MM.1S (cell line): ENCODE data around the gene THSD7B.

Experiments used
- DNase-seq: peaks from one replicate; pipeline ENCODE4 v3.0.0-alpha.2; 2015
- H2AFZ ChIP-seq: fragments of 300-600 bp; sonication (generic); 2 replicates; pipeline ENCODE4 v1.6.0; 2016; ENCODE audit warnings: antibody characterized with exemption, low read length
- H3F3A ChIP-seq: fragments of 300-600 bp; sonication (generic); 2 replicates; pipeline ENCODE4 v1.6.1; 2016; ENCODE audit warnings: mild to moderate bottlenecking, antibody characterized with exemption, low read length, moderate library complexity, mixed read lengths; ENCODE audit not compliant: insufficient read depth
- H3K27ac ChIP-seq: fragments of 300-600 bp; sonication (generic); 2 replicates; pipeline ENCODE4 v1.5.1; 2016; ENCODE audit warnings: mild to moderate bottlenecking, low read length
- H3K27me3 ChIP-seq: fragments of 300-600 bp; sonication (generic); replicated peaks from 2 replicates; pipeline ENCODE4 v1.6.0; 2016; ENCODE audit warnings: low read length; ENCODE audit not compliant: insufficient read depth
- H3K36me3 ChIP-seq: fragments of 300-600 bp; sonication (generic); replicated peaks from 2 replicates; pipeline ENCODE4 v1.6.1; 2016; ENCODE audit warnings: mild to moderate bottlenecking, low read length, mixed read lengths; ENCODE audit not compliant: insufficient read depth
- H3K4me1 ChIP-seq: fragments of 300-600 bp; sonication (generic); 2 replicates; pipeline ENCODE4 v1.6.1; 2016; ENCODE audit warnings: low read length, mixed read lengths
- H3K4me2 ChIP-seq: fragments of 300-600 bp; sonication (generic); 2 replicates; pipeline ENCODE4 v1.6.0; 2016; ENCODE audit warnings: low read depth, low read length
- H3K4me3 ChIP-seq: fragments of 300-600 bp; sonication (generic); 2 replicates; pipeline ENCODE4 v1.5.1; 2016; ENCODE audit warnings: low read length, mixed read lengths
- H3K79me2 ChIP-seq: fragments of 300-600 bp; sonication (generic); 2 replicates; pipeline ENCODE4 v1.6.1; 2016; ENCODE audit warnings: mixed run types, low read length, mixed read lengths
- H3K9ac ChIP-seq: fragments of 300-600 bp; sonication (generic); 2 replicates; pipeline ENCODE4 v1.6.1; 2016; ENCODE audit warnings: low read length, mixed read lengths
- H3K9me2 ChIP-seq: fragments of 300-600 bp; sonication (generic); replicated peaks from 2 replicates; pipeline ENCODE4 v1.6.1; 2016; ENCODE audit warnings: mild to moderate bottlenecking, low read length, mixed read lengths; ENCODE audit not compliant: insufficient read depth
- H3K9me3 ChIP-seq: fragments of 300-600 bp; sonication (generic); replicated peaks from 2 replicates; pipeline ENCODE4 v1.6.1; 2016; ENCODE audit warnings: mild to moderate bottlenecking, low read length, mixed read lengths; ENCODE audit not compliant: insufficient read depth
- H4K20me1 ChIP-seq: fragments of 300-600 bp; sonication (generic); 2 replicates; pipeline ENCODE4 v1.6.1; 2016; ENCODE audit warnings: mild to moderate bottlenecking, low read length, moderate library complexity, mixed read lengths; ENCODE audit not compliant: insufficient read depth
- CTCF ChIP-seq: fragments of 300-600 bp; sonication (generic); IDR thresholded peaks from 2 replicates; pipeline ENCODE4 v1.5.1; 2016; ENCODE audit warnings: antibody characterized with exemption, low read length, mixed read lengths
- EZH2 ChIP-seq: fragments of 300-600 bp; sonication (generic); optimal IDR thresholded peaks from 2 replicates; pipeline ENCODE3; 2017; ENCODE audit warnings: low read depth, mild to moderate bottlenecking, antibody characterized with exemption, low read length, mixed read lengths
- EZH2phosphoT487 ChIP-seq: fragments of 300-600 bp; sonication (generic); IDR thresholded peaks from 2 replicates; pipeline ENCODE4 v1.6.1; 2018; ENCODE audit warnings: antibody characterized with exemption, low read length

The THSD7B gene

DNA sequence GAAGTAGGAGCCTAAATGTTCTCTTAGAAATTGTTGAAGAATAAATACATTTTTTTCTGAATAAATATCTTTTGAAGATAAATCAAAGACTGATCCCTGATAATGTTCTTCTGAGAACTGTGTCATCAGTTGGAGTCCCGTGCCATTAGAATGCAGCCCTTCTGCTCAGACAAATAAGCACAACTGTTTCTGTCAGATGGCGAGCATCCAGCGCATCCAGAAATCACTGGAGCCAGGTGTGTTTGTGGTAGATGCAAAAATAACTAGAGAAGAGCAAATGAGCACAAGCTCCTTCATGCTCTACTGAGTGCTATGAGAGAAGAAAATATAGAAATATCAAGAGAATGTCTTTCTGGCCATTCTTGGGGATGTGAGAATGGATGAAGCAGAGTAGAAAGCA lies 573.7 kb downstream of the THSD7B start:
- no peak for DNase-seq
- peaks cover 4% of the 10 kb centered on the region; the same call in 1 of the 2 replicates for H3K4me1 ChIP-seq
- H3K9me3 ChIP-seq = no peaks in the 10 kb centered on the region
- H4K20me1 ChIP-seq = no peaks in the 10 kb centered on the region
- no peaks in the 10 kb centered on the region for H3K36me3 ChIP-seq
- H2AFZ ChIP-seq = no peak overlapping the region
- no peak overlapping the region for H3K4me2 ChIP-seq
- no peak overlapping the region for H3K27ac ChIP-seq
- no peak overlapping the region for H3K9ac ChIP-seq
- no peak overlapping the region for H3K4me3 ChIP-seq
- H3K79me2 ChIP-seq = no peaks in the 10 kb centered on the region
- no peaks in the 10 kb centered on the region; the same call in 1 of the 2 replicates for H3F3A ChIP-seq
- no peaks in the 10 kb centered on the region for H3K27me3 ChIP-seq
- TF ChIP-seq EZH2 (no peak), CTCF (no peak), EZH2phosphoT487 (no peak)
- H3K9me2 ChIP-seq = no peaks in the 10 kb centered on the region

GRCh38 chr2:137345994-137346393 lies 580.6 kb downstream of the THSD7B start:
- Histone ChIP-seq H4K20me1 (no peaks in the 10 kb centered on the region), H3K27ac (no peak overlapping the region), H3K4me1 (no peaks in the 10 kb centered on the region), H3K36me3 (no peaks in the 10 kb centered on the region), H3K79me2 (no peaks in the 10 kb centered on the region), H3K4me2 (no peak overlapping the region), H3F3A (no peaks in the 10 kb centered on the region), H3K9ac (no peak overlapping the region), H3K27me3 (no peaks in the 10 kb centered on the region), H3K4me3 (no peak overlapping the region), H3K9me3 (no peaks in the 10 kb centered on the region), H3K9me2 (no peaks in the 10 kb centered on the region), H2AFZ (no peak overlapping the region)
- no peak for DNase-seq
- TF ChIP-seq EZH2phosphoT487 (no peak), EZH2 (no peak), CTCF (no peak)

DNA sequence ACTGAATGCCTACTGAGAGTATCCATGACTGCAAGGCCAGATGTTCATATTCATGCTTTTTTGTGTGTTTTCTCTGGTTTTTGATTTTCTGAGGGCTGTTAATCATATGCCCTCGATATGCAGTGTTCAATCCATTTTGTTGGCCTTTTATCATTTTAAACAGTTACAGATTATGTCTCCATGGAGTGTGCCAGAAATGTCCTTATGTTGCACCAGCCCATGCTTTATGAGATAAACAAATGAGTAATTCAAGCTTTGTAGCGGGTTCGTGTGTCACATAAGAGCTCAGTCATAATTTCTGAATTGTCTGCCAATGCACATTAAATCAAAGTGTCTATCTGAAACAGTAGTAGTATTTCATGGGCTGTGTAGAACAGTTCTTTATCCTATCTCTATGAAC lies 583.0 kb downstream of the THSD7B start:
- Histone ChIP-seq H3K27ac (no peak overlapping the region), H3K9me2 (no peaks in the 10 kb centered on the region), H4K20me1 (no peaks in the 10 kb centered on the region), H3K36me3 (no peaks in the 10 kb centered on the region), H3K9me3 (no peaks in the 10 kb centered on the region), H2AFZ (no peak overlapping the region), H3F3A (no peaks in the 10 kb centered on the region), H3K79me2 (no peaks in the 10 kb centered on the region), H3K4me1 (no peaks in the 10 kb centered on the region), H3K4me3 (no peak overlapping the region), H3K9ac (no peak overlapping the region), H3K4me2 (no peak overlapping the region), H3K27me3 (no peaks in the 10 kb centered on the region)
- DNase-seq = no peak
- no peak for TF ChIP-seq CTCF
- TF ChIP-seq EZH2 = no peak
- no peak for TF ChIP-seq EZH2phosphoT487
